K562 (cell line): ENCODE measurements around the gene NECTIN2. TPM values are rescaled to one million over a fixed set of nuclear protein-coding genes. Genes with fewer than 3 reads are reported as not detected.
"Not testable (repeated sequence)": the region's sequence is repeated elsewhere in the genome, so short reads cannot be mapped to it uniquely, and the experiment has no call there.

Source experiments
- ATAC-seq: fragments of 200-7000 bp; cut with Tn5 transposase; 3 replicates; pipeline ENCODE4 v1.9.1; 2020; ENCODE audit warnings: moderate library complexity
- BruUV-seq: library from RNA; stranded (reverse); fragments of 400-500 nt; replicated peaks from 2 replicates; lab custom pipeline; 2021; lab: Mats Ljungman, UMichigan
- CTCF ChIA-PET: fragments of 300-600 bp; formaldehyde crosslinking; extraction: SDS; loops from one replicate; lab custom pipeline; 2021; ENCODE audit warnings: low intra/inter-chr PET ratio; lab: Yijun Ruan, JAX
- POLR2A ChIA-PET: fragments of 300-600, 350-650 bp; sonication (Branson Sonifier 250); formaldehyde crosslinking; extraction: SDS; loops from one replicate; lab custom pipeline; 2021; ENCODE audit warnings: antibody characterized with exemption, inconsistent platforms; lab: Yijun Ruan, JAX
- DNase-seq, 4 experiments: peaks; one replicate each; pipeline versions ENCODE4 v3.0.0 to v3.0.0-alpha.2; 2011 to 2018; ENCODE audit warnings: low spot score in 3 of 4, mixed read lengths in 3 of 4; ENCODE audit errors: extremely low read depth in 1 of 4
- FAIRE-seq: peaks from 2 replicates; lab custom pipeline; 2011; peaks lifted over from hg19 to GRCh38; lab: Jason Lieb, UNC
- H2AFZ ChIP-seq: 2 replicates; pipeline ENCODE4 v1.6.0; 2011; ENCODE audit warnings: low read depth, low read length, control low read depth, inconsistent platforms
- H3K27ac ChIP-seq: fragments of 200-600 bp; 3 replicates; pipeline ENCODE4 v1.8.0; 2011; ENCODE audit warnings: low read depth, mild to moderate bottlenecking, control low read depth, inconsistent platforms, low read length, moderate library complexity, mixed read lengths; ENCODE audit errors: extremely low read depth
- H3K27me3 ChIP-seq, 2 experiments: fragments of 300-600 bp in 1 of 2; 2 replicates in 1 of 2; 3 replicates in 1 of 2; pipeline versions ENCODE4 v1.6.0 to v1.8.0; 2011; ENCODE audit warnings: inconsistent platforms in 2 of 2, low read length in 2 of 2, mild to moderate bottlenecking in 1 of 2, mixed read lengths in 1 of 2, moderate library complexity in 1 of 2; ENCODE audit not compliant: control insufficient read depth in 2 of 2, insufficient read depth in 2 of 2
- H3K36me3 ChIP-seq: fragments of 300-600 bp; 3 replicates; pipeline ENCODE4 v1.8.0; 2011; ENCODE audit warnings: mild to moderate bottlenecking, low read length, inconsistent platforms; ENCODE audit not compliant: control insufficient read depth, insufficient read depth
- H3K4me1 ChIP-seq, 2 experiments: fragments of 200-600 bp in 1 of 2; replicated peaks in 1 of 2; 2 replicates in 1 of 2; 3 replicates in 1 of 2; pipeline versions ENCODE4 v1.5.1 to v1.8.0; 2011; ENCODE audit warnings: inconsistent platforms in 2 of 2, low read length in 2 of 2, mild to moderate bottlenecking in 1 of 2, mixed read lengths in 1 of 2, moderate library complexity in 1 of 2; ENCODE audit not compliant: control insufficient read depth in 2 of 2, insufficient read depth in 2 of 2
- H3K4me2 ChIP-seq: 2 replicates; pipeline ENCODE4 v1.6.1; 2011; ENCODE audit warnings: low read length, control low read depth, inconsistent platforms, mixed read lengths; ENCODE audit not compliant: insufficient read depth
- H3K4me3 ChIP-seq: fragments of 200-600 bp; sonication (generic), shearing (Covaris generic); 2 replicates; pipeline ENCODE4 v1.5.1; 2016; ENCODE audit warnings: control low read depth, inconsistent platforms
- H3K79me2 ChIP-seq: fragments of 200-600 bp; 3 replicates; pipeline ENCODE4 v1.8.0; 2011; ENCODE audit warnings: low read length, inconsistent platforms; ENCODE audit not compliant: control insufficient read depth, insufficient read depth
- H3K9ac ChIP-seq, 2 experiments: 2 replicates each; pipeline versions ENCODE4 v1.6.0 to v1.6.1; 2011; ENCODE audit warnings: low read depth in 2 of 2, low read length in 2 of 2, control low read depth in 1 of 2, inconsistent platforms in 1 of 2, mild to moderate bottlenecking in 1 of 2, mixed read lengths in 1 of 2; ENCODE audit not compliant: insufficient read depth in 1 of 2
- H3K9me1 ChIP-seq: one replicate; pipeline ENCODE4 v1.6.0; 2011; ENCODE audit warnings: inconsistent platforms, mild to moderate bottlenecking, low read length, moderate library complexity; ENCODE audit not compliant: control insufficient read depth, insufficient read depth
- H3K9me3 ChIP-seq: replicated peaks from 2 replicates; pipeline ENCODE4 v1.5.1; 2011; ENCODE audit warnings: low read depth, low read length, inconsistent platforms; ENCODE audit not compliant: control insufficient read depth, insufficient read depth
- H4K20me1 ChIP-seq: replicated peaks from 2 replicates; pipeline ENCODE4 v1.6.1; 2011; ENCODE audit warnings: low read length, inconsistent platforms, mixed read lengths; ENCODE audit not compliant: control insufficient read depth, insufficient read depth
- CEBPB ChIP-seq: fragments of 450-650 bp; IDR thresholded peaks from 2 replicates; pipeline ENCODE4 v1.6.1; 2016; ENCODE audit warnings: missing genetic modification characterization, missing compliant biosample characterization
- RBFOX2 ChIP-seq: fragments of 200-400 bp; formaldehyde crosslinking; IDR thresholded peaks from 2 replicates; pipeline ENCODE4 v1.6.1; 2017; ENCODE audit warnings: low read depth, mild to moderate bottlenecking, low read length, moderate library complexity
- RBM15 ChIP-seq: fragments of 200-400 bp; formaldehyde crosslinking; IDR thresholded peaks from 2 replicates; pipeline ENCODE4 v1.6.1; 2018; ENCODE audit warnings: mild to moderate bottlenecking, low read length, moderate library complexity; ENCODE audit not compliant: insufficient read depth
- ZNF121 ChIP-seq: sonication (generic); formaldehyde crosslinking; conservative IDR thresholded peaks from 2 replicates; pipeline ENCODE4 v1.8.0; 2022; ENCODE audit warnings: missing genetic modification reagents
- ZNF408 ChIP-seq: fragments of 250-450 bp; sonication (Bioruptor Pico); IDR thresholded peaks from 2 replicates; pipeline ENCODE4 v1.4.0; 2020; ENCODE audit warnings: low read depth, mild to moderate bottlenecking, moderate library complexity
- WGBS: fragments of 100-300 bp; shearing (Covaris generic); methylation state at CpG from one replicate; pipeline ENCODE4 v1.1.6; 2016; ENCODE audit warnings: low coverage, mixed read lengths; ENCODE audit not compliant: insufficient coverage; ENCODE audit errors: missing lambda C conversion rate; 5-methylcytosine and 5-hydroxymethylcytosine counted together
- in situ Hi-C: fragments of 300-500 bp; cut with MboI; formaldehyde crosslinking; loops from 4 replicates; pipeline ENCODE4 v1.15.0; 2018; ENCODE audit warnings: inconsistent platforms, mixed read lengths
- intact Hi-C: fragments of 100-400 bp; cut with micrococcal nuclease; formaldehyde crosslinking; loops from 2 replicates; pipeline ENCODE4 v1.14.2; 2022
- polyA plus RNA-seq, 8 experiments: library from polyadenylated mRNA; depleted of rRNA in 4 of 8; stranded (reverse) in 5 of 8; unstranded in 3 of 8; fragments of >200 nt; fragmentation: Nextera tagmentation in 2 of 8; fragmentation: Illumina TruSeq in 1 of 8; extraction: Ambion mirVana in 2 of 8; extraction: Trizol in 1 of 8; gene quantifications; 2 replicates each; pipeline versions ENCODE4 v1.2.1 to v1.2.3, GENCODE V29; 2011 to 2014; ENCODE audit warnings: inconsistent platforms in 1 of 8, missing spikeins in 1 of 8
- total RNA-seq, 7 experiments: library from RNA; depleted of rRNA in 6 of 7; stranded (reverse); fragments of >200 nt in 6 of 7; fragmentation: Illumina TruSeq in 2 of 7; extraction: Trizol in 2 of 7; gene quantifications; 2 replicates each; pipeline versions ENCODE4 v1.2.1 to v1.2.3, GENCODE V29; 2011 to 2021; ENCODE audit warnings: low replicate concordance in 1 of 7

The NECTIN2 gene
- total and polyA plus RNA-seq, 9 of the 15 experiments (the other 6 are each of a cell fraction or from before 2014, with no cell fraction given), result 3.9 to 94.9 (median 34.9) TPM

- H3K9ac ChIP-seq, ATAC-seq, H3K4me3 ChIP-seq, intact Hi-C loops, H3K9me1 ChIP-seq, FAIRE-seq, H3K27ac ChIP-seq, BruUV-seq, H2AFZ ChIP-seq, H3K4me2 ChIP-seq, DNase-seq, H3K79me2 ChIP-seq, H4K20me1 ChIP-seq, H3K9me3 ChIP-seq, H3K27me3 ChIP-seq: not testable (repeated sequence)
- ChIA-PET POLR2A (interaction anchor here (0.6 to 1.2 kb wide), 2 partner anchors 24 to 1130 kb away, joined by 4 read pairs; no protein-coding TSS in a partner anchor), CTCF (interaction anchor here (1.5 kb wide), 1 partner anchor 39 kb away, joined by 6 read pairs; no protein-coding TSS in a partner anchor)
- Histone ChIP-seq H3K36me3 (peaks cover 22% of the 10 kb centered on the region; the same call in 1 of the 3 replicates), H3K4me1 (peaks cover 36 to 91% of the 10 kb centered on the region in 2 experiments)
- in situ Hi-C loops, result loop anchor here (5.0 kb wide), 1 partner anchor 40 kb away; no protein-coding TSS in a partner anchor
- peak; percentile 65 for TF ChIP-seq ZNF121 (CRISPR knock-in tag)
- 77% methylated on average over 6 of the region's 6 CpGs for WGBS
Observed at GRCh38 chr19:44911896-44912295, 65.8 kb downstream of the NECTIN2 start.

- ChIA-PET CTCF (no interaction called here), POLR2A (interaction anchor here (0.6 to 1.4 kb wide), 4 partner anchors 10 to 76 kb away, joined by 3 to 5 read pairs (median 4); no protein-coding TSS in a partner anchor)
- BruUV-seq, result no TSS peak
- no peak for DNase-seq
- Histone ChIP-seq H3K9me3 (no peaks in the 10 kb centered on the region), H3K4me1 (peaks cover 36 to 82% of the 10 kb centered on the region in 2 experiments), H3K4me3 (no peak overlapping the region), H4K20me1 (no peaks in the 10 kb centered on the region), H3K4me2 (no peak overlapping the region), H3K27ac (peak overlapping the region; percentile 91; the same call in 2 of the 3 replicates), H3K9ac (peak overlapping the region in 1 of 2 experiments; percentile 82; a peak in 2 of 4 replicates), H3K27me3 (no peaks in the 10 kb centered on the region), H2AFZ (no peak overlapping the region), H3K36me3 (peaks cover 14% of the 10 kb centered on the region; the same call in 1 of the 3 replicates), H3K9me1 (no peaks in the 10 kb centered on the region), H3K79me2 (peaks cover 3% of the 10 kb centered on the region; the same call in 1 of the 3 replicates)
- TF ChIP-seq ZNF408 (CRISPR knock-in tag) (no peak), CEBPB (tag) (peak; percentile 20; the same call in 1 of the 2 replicates), RBFOX2 (0 out of 2 replicates have a peak, but pooled peaks have one; percentile 22), RBM15 (no peak)
- intact Hi-C loops (no loop called here), in situ Hi-C loops (loop anchor here (5.0 kb wide), 1 partner anchor 39 kb away; no protein-coding TSS in a partner anchor)
- no peak for ATAC-seq
- WGBS, result 42% methylated on average over 6 of the region's 6 CpGs
- FAIRE-seq, result no peak
Observed at GRCh38 chr19:44912854-44913253, 66.8 kb downstream of the NECTIN2 start.
